Activated B cell treated with CpG ODN at 0.5 μM for 24 hours (primary cell): ENCODE results near the gene LRRC59. TPM values are rescaled to one million over a fixed set of nuclear protein-coding genes. Genes with fewer than 3 reads are reported as not detected.
"Not testable (repeated sequence)": the region's sequence is repeated elsewhere in the genome, so short reads cannot be mapped to it uniquely, and the experiment has no call there.

Experiments
- ATAC-seq: fragments of 200-7000 bp; cut with Tn5 transposase; one replicate; pipeline ENCODE4 v1.10.0; 2021; ENCODE audit warnings: low read depth, mild to moderate bottlenecking, moderate library complexity
- CTCF ChIA-PET: fragments of 350-600 bp; sonication (Branson Sonifier 250); formaldehyde crosslinking; loops from one replicate; lab custom pipeline; 2021; ENCODE audit warnings: antibody characterized with exemption; lab: Charles Lee
- POLR2A ChIA-PET: fragments of 350-600 bp; sonication (Branson Sonifier 250); formaldehyde crosslinking; loops from one replicate; lab custom pipeline; 2021; ENCODE audit warnings: antibody characterized with exemption; lab: Charles Lee
- DNase-seq: peaks from one replicate; pipeline ENCODE4 v3.0.0; 2022
- H3K27ac Mint-ChIP-seq: one replicate; pipeline ENCODE4 v1.8.0; 2020; ENCODE audit warnings: mixed read lengths
- H3K27me3 Mint-ChIP-seq: one replicate; pipeline ENCODE4 v1.8.0; 2021; ENCODE audit warnings: mixed read lengths
- H3K36me3 Mint-ChIP-seq: one replicate; pipeline ENCODE4 v1.8.0; 2021; ENCODE audit warnings: low read depth, mixed read lengths
- H3K4me1 Mint-ChIP-seq: one replicate; pipeline ENCODE4 v1.8.0; 2021; ENCODE audit warnings: mixed read lengths
- H3K4me3 Mint-ChIP-seq: one replicate; pipeline ENCODE4 v1.8.0; 2020; ENCODE audit warnings: mild to moderate bottlenecking, mixed read lengths
- H3K9me3 Mint-ChIP-seq: one replicate; pipeline ENCODE4 v1.8.0; 2020; ENCODE audit warnings: mixed read lengths
- CTCF ChIP-seq: fragments of 200-600 bp; IDR thresholded peaks from one replicate; pipeline ENCODE4 v1.8.0; 2022; ENCODE audit warnings: antibody characterized with exemption, mild to moderate bottlenecking
- intact Hi-C: fragments of 100-400 bp; cut with micrococcal nuclease; formaldehyde crosslinking; loops from one replicate; pipeline ENCODE4 v1.15.1; 2024
- total RNA-seq: library from RNA; stranded (reverse); gene quantifications from 2 replicates; pipeline ENCODE4 v1.2.3, GENCODE V29; 2022

Gene LRRC59
- total RNA-seq, 1 donor from 2014 or later, result 42.0 TPM

GRCh38 chr17:50339381-50339780, 57.9 kb downstream of the LRRC59 start:
- Mint-ChIP-seq H3K27me3 (no peaks in the 10 kb centered on the region), H3K9me3 (peaks cover 12% of the 10 kb centered on the region), H3K27ac (no peak overlapping the region), H3K36me3 (no peaks in the 10 kb centered on the region), H3K4me3 (no peak overlapping the region), H3K4me1 (no peaks in the 10 kb centered on the region)
- no peak for ATAC-seq
- DNase-seq, result no peak
- POLR2A ChIA-PET, result interaction anchor here (1.0 kb wide), 1 partner anchor 19 kb away, joined by 3 read pairs; no protein-coding TSS in a partner anchor
- intact Hi-C loops, result no loop called here
- no peak for TF ChIP-seq CTCF
- CTCF ChIA-PET, result no interaction called here

GRCh38 chr17:50338645-50339044, 58.7 kb downstream of the LRRC59 start:
- no peak for DNase-seq
- Mint-ChIP-seq H3K9me3 (peaks cover 12% of the 10 kb centered on the region), H3K27ac (no peak overlapping the region), H3K4me1 (peaks cover 1% of the 10 kb centered on the region), H3K4me3 (no peak overlapping the region), H3K27me3 (peaks cover 2% of the 10 kb centered on the region), H3K36me3 (no peaks in the 10 kb centered on the region)
- no peak for TF ChIP-seq CTCF
- no peak for ATAC-seq
- POLR2A ChIA-PET, result interaction anchor here (1.0 kb wide), 1 partner anchor 18 kb away, joined by 3 read pairs; no protein-coding TSS in a partner anchor
- CTCF ChIA-PET, result no interaction called here
- intact Hi-C loops, result no loop called here

- Mint-ChIP-seq H3K27me3 (peaks cover 4% of the 10 kb centered on the region), H3K4me3 (no peak overlapping the region), H3K27ac (no peak overlapping the region), H3K36me3 (no peaks in the 10 kb centered on the region), H3K4me1 (peaks cover 1% of the 10 kb centered on the region), H3K9me3 (peaks cover 12% of the 10 kb centered on the region)
- ChIA-PET CTCF (no interaction called here), POLR2A (no interaction called here)
- ATAC-seq (no peak), DNase-seq (no peak)
- no peak for TF ChIP-seq CTCF
- intact Hi-C loops, result no loop called here
These were observed 59.4 kb downstream of the LRRC59 start for GRCh38 chr17:50337956-50338355.

- H3K27me3 Mint-ChIP-seq, result peaks cover 14% of the 10 kb centered on the region
- intact Hi-C loops, H3K27ac Mint-ChIP-seq, POLR2A ChIA-PET, DNase-seq, H3K9me3 Mint-ChIP-seq, H3K36me3 Mint-ChIP-seq, H3K4me1 Mint-ChIP-seq, ATAC-seq, CTCF ChIA-PET, H3K4me3 Mint-ChIP-seq: not testable (repeated sequence)
These were observed 63.8 kb downstream of the LRRC59 start for GRCh38 chr17:50333291-50334057.

GRCh38 chr17:50332196-50332595, 65.1 kb downstream of the LRRC59 start:
- DNase-seq, result no peak
- no peak overlapping the region for H3K27ac Mint-ChIP-seq
- CTCF ChIA-PET, result interaction anchor here (0.8 kb wide), 1 partner anchor 30 kb away, joined by 3 read pairs; no protein-coding TSS in a partner anchor
- H3K9me3 Mint-ChIP-seq, result no peaks in the 10 kb centered on the region
- peaks cover 1% of the 10 kb centered on the region for H3K4me1 Mint-ChIP-seq
- H3K36me3 Mint-ChIP-seq, result no peaks in the 10 kb centered on the region
- no peak for ATAC-seq
- POLR2A ChIA-PET, result no interaction called here
- no peak overlapping the region for H3K4me3 Mint-ChIP-seq
- intact Hi-C loops, result no loop called here
- peaks cover 14% of the 10 kb centered on the region for H3K27me3 Mint-ChIP-seq
- no peak for TF ChIP-seq CTCF

Other genes with a start within 250 kb of the LRRC59 start
- gene PPP1R9B, start 246.8 kb downstream of the LRRC59 start, total RNA-seq, result 300 and 313 TPM in 2 replicates
- gene SGCA, start 231.5 kb downstream of the LRRC59 start, total RNA-seq, result 1.7 and 2.2 TPM in 2 replicates
- gene COL1A1, start 195.9 kb downstream of the LRRC59 start, total RNA-seq, result 8.8 and 9.2 TPM in 2 replicates
- gene TMEM92, start 123.1 kb downstream of the LRRC59 start, total RNA-seq, result not detected in 2 replicates
- 20.3 and 21.4 TPM in 2 replicates for gene XYLT2, start 51.4 kb downstream of the LRRC59 start, total RNA-seq
- 45.0 and 49.2 TPM in 2 replicates for gene MRPL27, start 24.3 kb downstream of the LRRC59 start, total RNA-seq
- gene EME1, start 24.3 kb downstream of the LRRC59 start, total RNA-seq, result 3.1 and 3.6 TPM in 2 replicates
- 16.4 and 17.9 TPM in 2 replicates for gene ACSF2, start 28.7 kb upstream of the LRRC59 start, total RNA-seq
- gene CHAD, start 71.4 kb upstream of the LRRC59 start, total RNA-seq, result 0.34 and 0.42 TPM in 2 replicates
- 36.2 and 42.2 TPM in 2 replicates for gene RSAD1, start 81.3 kb upstream of the LRRC59 start, total RNA-seq
- 2.1 and 2.3 TPM in 2 replicates for gene MYCBPAP, start 110.9 kb upstream of the LRRC59 start, total RNA-seq
- not detected in 2 replicates for gene EPN3, start 135.2 kb upstream of the LRRC59 start, total RNA-seq
- gene SPATA20, start 149.7 kb upstream of the LRRC59 start, total RNA-seq, result 45.6 and 52.3 TPM in 2 replicates
- gene CACNA1G, start 163.2 kb upstream of the LRRC59 start, total RNA-seq, result 0.07 TPM in 1 of 2 replicates, not detected in the other
- gene ABCC3, start 237.4 kb upstream of the LRRC59 start, total RNA-seq, result 0.20 and 0.88 TPM in 2 replicates